ENCODE data around the gene ZMYND19. TPM values are rescaled to one million over a fixed set of nuclear protein-coding genes. Genes with fewer than 3 reads are reported as not detected.
"Not testable (repeated sequence)": the region's sequence is repeated elsewhere in the genome, so short reads cannot be mapped to it uniquely, and the experiment has no call there.

ZMYND19 gene
- total RNA-seq, 1 experiment from 2014 or later: 64.5 TPM

- DNase-seq (ENCODE audit: low read depth): peak; percentile 20
Observed at GRCh38 chr9:137589441-137590122, 730 bp downstream of the ZMYND19 start.

DNA sequence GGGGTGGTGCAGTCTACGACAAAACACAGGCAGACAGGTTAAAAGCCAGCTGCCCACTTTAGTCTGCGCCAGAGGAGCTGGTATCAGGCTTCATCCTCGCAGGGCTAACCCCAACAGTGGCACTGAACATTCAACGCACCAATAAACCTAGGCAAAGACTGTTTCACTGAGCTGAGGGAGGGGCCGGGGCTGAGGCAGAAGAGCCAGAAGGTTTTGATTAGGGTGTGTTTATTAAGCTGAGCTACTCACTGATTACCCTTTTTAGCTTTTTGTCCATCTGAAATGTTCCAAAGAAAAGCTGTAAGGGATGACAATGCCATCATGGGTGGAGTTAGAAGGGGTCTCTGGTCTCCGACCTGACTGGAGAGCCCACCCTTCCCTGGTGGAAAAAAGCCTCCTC is 1.4 kb downstream of the ZMYND19 start:
- DNase-seq (ENCODE audit: low read depth): no peak

DNA sequence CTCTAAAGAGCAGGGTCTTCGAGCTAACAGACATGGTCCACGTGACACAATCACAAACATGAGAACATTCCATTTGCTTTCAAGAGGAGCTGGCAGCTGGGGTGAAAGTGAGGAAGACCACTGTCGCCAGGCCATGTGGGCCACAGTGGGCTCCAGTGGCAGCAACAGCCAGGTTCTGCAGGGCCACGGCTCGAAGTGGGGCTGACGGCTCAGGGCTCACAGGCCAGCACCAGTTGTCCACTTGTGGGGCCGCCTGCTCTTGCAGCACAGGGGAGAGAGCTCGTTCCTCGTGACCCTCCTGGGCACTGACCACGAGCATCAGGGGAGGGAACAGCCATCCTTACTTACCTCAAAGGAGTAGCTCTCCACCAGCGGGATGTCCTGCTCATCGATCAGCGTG is 2.0 kb downstream of the ZMYND19 start:
- no peak for DNase-seq (ENCODE audit: low read depth)

DNA sequence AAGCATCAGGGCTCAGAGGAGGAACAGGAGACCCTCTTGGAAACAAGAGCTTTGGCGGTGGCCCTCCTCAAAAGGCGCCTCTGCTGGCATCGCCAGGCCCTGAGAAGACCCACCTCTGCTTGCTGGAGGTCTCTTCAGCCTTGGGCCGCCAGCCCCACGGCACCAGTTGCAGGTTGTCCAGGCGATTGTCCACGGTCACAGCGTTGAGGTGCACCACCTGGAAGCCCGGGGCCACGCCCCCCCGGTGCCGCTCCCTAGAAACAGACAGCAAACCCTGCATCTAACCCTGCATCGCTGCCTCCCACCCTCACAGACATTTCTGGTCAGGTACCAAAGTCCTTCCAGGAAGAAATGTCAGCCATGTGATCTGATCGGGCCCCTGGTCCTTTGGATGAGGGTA is 3.5 kb downstream of the ZMYND19 start:
- no peak for DNase-seq (ENCODE audit: low read depth)

GRCh38 chr9:137583957-137584356 is 6.4 kb downstream of the ZMYND19 start:
- no peak for DNase-seq (ENCODE audit: low read depth)

DNA sequence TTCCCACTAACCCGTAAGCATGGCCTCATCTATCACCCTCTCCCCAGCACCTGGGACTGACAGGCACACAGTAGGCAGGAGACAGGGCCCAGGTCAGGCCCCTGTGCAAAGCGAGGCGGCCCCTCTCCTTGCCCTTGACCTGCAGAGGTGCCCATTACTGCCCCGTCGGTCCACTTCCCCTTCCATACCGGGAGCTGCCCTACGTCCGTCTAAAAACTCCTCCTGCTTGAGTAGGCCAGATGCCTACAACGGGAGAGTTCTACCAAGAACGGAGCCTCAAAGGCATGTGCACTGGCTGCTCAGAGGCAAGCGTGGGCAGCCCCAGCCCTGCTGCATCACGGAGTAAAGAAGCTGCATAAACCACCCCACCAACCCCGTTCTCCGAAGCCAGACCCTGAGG is 7.0 kb downstream of the ZMYND19 start:
- DNase-seq (ENCODE audit: low read depth): no peak

DNA sequence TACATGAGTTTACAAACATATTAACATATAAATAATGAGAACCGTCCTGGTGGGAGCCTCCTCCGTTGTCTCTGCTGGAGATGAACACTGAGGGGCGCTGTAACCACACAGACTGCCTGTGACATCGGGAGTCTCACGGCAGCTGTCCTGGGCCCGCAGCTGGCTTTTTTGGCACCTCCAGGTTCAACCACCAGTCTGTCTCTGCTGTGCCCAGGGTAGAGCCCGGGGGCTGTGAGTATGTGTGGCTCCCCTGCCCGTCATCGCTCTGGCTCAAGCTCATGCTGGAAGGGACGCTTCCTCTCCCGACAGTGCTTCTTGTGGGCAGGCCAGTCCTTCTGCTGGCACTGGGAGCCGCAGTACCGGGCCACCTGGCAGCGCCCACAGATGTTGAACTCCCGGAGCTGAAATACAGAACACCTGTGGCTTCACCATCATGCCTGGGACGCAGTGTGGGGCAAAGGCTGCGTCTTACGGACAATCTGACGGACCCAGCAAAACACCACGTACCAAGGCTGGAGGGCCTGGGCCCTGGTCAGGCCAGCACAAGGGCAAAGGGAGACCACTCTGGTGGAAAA is 7.9 kb downstream of the ZMYND19 start:
- DNase-seq (ENCODE audit: low read depth): no peak

GRCh38 chr9:137581361-137582285 is 8.7 kb downstream of the ZMYND19 start:
- no peak for DNase-seq (ENCODE audit: low read depth)

DNA sequence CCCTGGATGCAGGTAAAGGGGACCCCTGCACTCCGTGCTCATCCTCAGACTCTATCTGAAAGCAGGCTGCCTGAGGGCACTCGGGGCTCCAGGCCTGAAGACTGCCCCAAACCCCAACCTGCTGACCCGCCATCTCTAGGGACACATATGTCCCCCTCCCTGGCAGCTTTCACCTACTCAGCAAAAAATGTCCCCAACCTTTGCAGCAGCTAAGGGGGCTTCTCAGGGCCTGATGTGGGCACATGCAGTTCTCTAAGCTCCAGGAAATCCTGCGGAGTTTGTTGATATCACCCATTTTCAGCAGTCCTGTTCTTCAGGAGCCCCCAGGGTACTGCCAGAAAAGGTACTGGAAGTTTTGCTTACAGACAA is 9.4 kb downstream of the ZMYND19 start:
- DNase-seq (ENCODE audit: low read depth): no peak

GRCh38 chr9:137580209-137580953 is 9.9 kb downstream of the ZMYND19 start:
- no peak for DNase-seq (ENCODE audit: low read depth)

GRCh38 chr9:137579259-137579604 is 11.1 kb downstream of the ZMYND19 start:
- DNase-seq (ENCODE audit: low read depth): no peak

DNA sequence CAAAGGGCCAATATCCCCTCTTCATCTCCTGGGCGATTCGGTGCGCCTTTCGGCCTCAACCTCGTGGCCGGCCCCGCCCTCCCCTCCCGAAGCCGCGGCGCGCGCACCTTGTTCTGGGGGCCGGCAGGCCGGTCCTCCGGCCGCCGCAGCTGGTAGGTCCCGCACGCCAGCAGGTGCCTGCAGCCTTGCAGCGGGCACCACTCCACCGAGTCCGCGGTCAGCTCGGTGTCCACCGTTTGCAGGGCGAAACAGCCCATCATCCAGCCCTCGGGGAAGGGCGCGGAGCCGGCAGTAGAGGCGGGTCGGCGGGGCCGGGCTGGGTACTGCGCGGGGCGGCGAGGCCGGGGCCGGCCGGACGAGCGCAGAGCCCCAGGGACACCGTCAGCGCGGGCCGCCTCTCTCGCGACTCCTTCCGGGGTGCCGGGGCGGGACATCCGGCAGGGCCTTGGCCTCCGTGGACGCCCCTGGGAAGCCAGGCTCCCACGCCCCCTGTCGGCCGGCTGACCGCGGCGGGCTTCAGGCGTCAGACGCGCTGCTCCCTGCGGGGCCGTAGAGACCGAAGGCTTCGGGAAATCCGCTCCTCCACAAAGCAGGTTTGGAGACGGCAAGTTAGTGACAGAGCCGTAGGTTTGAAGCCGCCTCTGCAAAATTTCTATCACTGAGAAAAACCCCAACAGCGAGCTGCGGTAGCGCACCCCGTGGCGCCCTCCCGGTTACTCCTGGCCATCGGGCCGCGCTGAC is 11.6 kb downstream of the ZMYND19 start, which contains the start of gene DPH7:
TSS of gene DPH7 (minus strand) at position 408 of the 741 bp plus-strand sequence. CDS start at position 260, 148 bp downstream.
- peak; percentile 98 for DNase-seq (ENCODE audit: low read depth)

DNA sequence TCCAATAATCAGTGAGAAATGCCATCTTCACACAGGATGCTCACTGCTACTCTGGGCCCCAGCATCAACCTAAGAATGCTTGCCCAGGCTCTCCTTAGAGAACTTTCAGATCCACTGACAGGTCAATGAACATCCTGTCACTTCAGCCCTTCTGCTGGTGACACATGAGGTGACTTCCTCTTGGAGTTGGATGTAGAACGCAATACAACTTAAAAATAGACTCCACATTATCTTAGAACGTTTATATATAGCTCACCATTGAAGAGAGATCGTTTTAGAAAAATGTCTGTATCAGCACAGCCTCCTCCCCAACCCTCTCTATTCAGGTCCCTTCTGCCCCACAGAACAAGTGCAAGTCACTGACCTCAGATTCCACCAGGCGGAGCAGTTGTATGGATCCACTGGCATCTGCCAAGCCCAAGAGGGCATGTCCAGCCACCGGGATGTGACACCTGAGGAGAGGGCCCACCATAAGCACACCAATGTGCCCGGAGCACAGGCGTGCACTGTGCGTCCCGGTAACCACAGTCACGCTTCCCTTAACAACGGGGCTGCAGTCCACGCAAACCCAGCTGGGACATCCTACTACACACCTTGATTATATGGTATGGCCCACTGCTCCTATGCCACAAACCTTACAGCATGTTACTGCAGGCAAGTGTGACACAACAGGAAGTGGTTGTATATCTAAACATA is 14.4 kb downstream of the ZMYND19 start:
- no peak for DNase-seq (ENCODE audit: low read depth)

- no peak for DNase-seq (ENCODE audit: low read depth)
Observed at GRCh38 chr9:137575364-137575715, 15.0 kb downstream of the ZMYND19 start.

DNA sequence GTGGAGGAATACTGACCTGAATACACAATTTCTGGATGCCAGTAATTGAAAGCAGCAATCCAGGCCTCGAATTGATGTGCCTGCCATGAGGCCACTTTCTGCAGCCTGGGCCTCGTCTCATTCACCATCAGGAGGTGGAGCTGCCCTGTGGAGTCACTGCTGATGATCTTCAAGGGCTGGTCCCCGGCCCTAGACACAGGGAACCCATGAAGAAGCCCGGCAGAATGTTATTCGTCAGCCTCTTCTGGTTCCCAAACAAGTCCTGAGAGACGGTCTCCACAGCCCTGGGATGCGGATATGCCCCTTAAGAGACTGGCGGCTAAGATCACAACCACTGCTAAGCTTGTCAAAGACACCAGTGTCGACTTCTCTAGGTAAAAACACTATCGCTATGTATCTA is 16.1 kb downstream of the ZMYND19 start:
- DNase-seq (ENCODE audit: low read depth): no peak

DNA sequence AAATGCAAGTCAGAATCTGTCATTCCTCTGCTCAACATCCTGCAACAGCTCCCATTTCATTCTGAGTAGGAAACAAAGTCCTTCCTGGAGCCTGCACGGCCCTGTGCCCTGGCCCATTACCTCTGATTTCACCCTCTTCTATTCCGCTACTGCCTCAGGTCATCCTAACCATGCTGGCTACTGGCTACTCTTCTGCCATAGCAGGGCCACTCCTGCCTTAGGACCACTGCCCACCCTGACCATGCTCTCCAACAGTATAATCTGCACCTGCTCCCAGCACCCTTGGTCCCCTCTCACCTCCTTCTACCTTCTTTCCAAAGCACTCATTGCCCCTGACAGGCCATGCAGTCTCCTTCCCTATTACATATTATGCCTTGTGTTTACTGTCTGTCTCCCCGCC is 19.7 kb downstream of the ZMYND19 start:
- no peak for DNase-seq (ENCODE audit: low read depth)

DNA sequence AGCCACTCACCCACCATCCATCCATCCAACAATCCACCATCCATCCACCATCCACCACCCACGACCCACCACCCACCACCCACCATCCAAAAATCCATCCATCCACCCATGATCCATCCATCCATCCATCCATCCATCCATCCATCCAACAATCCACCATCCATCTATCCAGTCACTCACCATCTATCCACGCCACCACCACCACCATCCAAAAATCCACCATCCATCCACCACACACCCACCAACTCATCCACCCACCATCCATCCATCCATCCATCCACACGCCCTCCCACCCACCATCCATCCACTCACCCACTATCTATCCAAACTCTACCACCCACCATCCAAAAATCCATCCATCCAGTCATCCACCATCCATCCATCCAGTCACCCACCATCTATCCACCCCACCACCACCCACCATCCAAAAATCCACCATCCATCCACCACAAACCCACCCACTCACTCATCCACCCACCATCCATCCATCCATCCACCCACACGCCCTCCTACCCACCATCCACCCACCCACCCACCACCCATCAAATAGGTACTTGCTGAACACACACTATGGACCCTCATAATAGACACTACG is 20.6 kb downstream of the ZMYND19 start:
- no peak for DNase-seq (ENCODE audit: low read depth)

GRCh38 chr9:137568445-137568844 is 21.9 kb downstream of the ZMYND19 start:
- DNase-seq (ENCODE audit: low read depth): not testable (repeated sequence)

GRCh38 chr9:137564817-137565411 is 25.4 kb downstream of the ZMYND19 start:
- DNase-seq (ENCODE audit: low read depth): no peak

DNA sequence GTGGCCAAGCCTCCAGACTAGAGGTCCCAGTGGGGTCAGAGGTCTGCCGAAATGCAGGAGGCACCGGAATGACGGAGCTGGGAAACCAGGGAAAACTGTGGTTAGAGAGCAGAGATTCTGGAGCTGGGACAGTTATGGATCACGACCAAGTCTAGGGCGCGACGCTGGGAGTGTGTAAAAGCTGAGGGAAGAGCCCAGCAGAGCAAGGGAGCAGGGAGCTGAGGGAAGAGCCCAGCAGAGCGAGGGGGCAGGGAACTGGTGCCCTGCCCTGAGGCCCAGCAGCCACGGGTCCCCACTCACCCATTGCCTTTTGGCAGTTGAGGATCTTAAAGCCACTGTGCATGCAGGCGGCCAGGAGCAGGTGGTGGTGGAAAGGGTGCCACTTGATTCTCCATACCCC is 26.2 kb downstream of the ZMYND19 start:
- DNase-seq (ENCODE audit: low read depth): no peak

All from Daoy (cell line).